ENCODE data around the gene IFITM1.

GRCh38 chr11:272931-273198, 41.0 kb upstream of the IFITM1 start:
- TF ChIP-seq JUN (CRISPR knock-in tag; IDR thresholded peaks at IDR 0.05) (no peak), CTCF (IDR thresholded peaks at IDR 0.05) (no peak), SP1 (CRISPR knock-in tag; conservative IDR thresholded peaks at IDR 0.05) (no peak), ATF2 (CRISPR knock-in tag; IDR thresholded peaks at IDR 0.05; ENCODE audit: borderline replicate concordance, low read depth) (no peak), SMAD3 (CRISPR knock-in tag; IDR thresholded peaks at IDR 0.05; ENCODE audit: borderline replicate concordance) (no peak), CREM (CRISPR knock-in tag; IDR thresholded peaks at IDR 0.05) (no peak), ESRRA (CRISPR knock-in tag; IDR thresholded peaks at IDR 0.05; ENCODE audit: borderline replicate concordance) (no peak)
